ENCODE measurements around the gene TAGLN. TPM values are rescaled to one million over a fixed set of nuclear protein-coding genes. Genes with fewer than 3 reads are reported as not detected.

The TAGLN gene
- total RNA-seq, 1 donor, result 3,614 TPM

GRCh38 chr11:117189941-117190544, 9.1 kb upstream of the TAGLN start:
- H3K36me3 ChIP-seq (ENCODE audit: insufficient read depth, low read length), result peaks cover 71% of the 10 kb centered on the region
- DNase-seq (ENCODE audit: insufficient read length, low spot score, missing footprints), result peak; percentile 44
- H3K79me2 ChIP-seq (ENCODE audit: insufficient read depth, low read length), result no peaks in the 10 kb centered on the region
- no peak overlapping the region for H3K4me3 ChIP-seq (ENCODE audit: insufficient read depth, low read length)
- peaks cover 4% of the 10 kb centered on the region for H4K20me1 ChIP-seq (ENCODE audit: insufficient read depth, low read length)
- no peak overlapping the region for H3K4me2 ChIP-seq (ENCODE audit: insufficient read depth, low read length)
- no peak overlapping the region for H2AFZ ChIP-seq (ENCODE audit: low read length)
- no peak overlapping the region for H3K27ac ChIP-seq (ENCODE audit: low read depth, low read length)
- H3K27me3 ChIP-seq (ENCODE audit: insufficient read depth, low read length), result no peaks in the 10 kb centered on the region
- no peaks in the 10 kb centered on the region for H3K4me1 ChIP-seq (ENCODE audit: insufficient read depth, low read length)
- no peaks in the 10 kb centered on the region for H3K9me3 ChIP-seq (ENCODE audit: low read depth, low read length)
- TF ChIP-seq, protein P1, sequence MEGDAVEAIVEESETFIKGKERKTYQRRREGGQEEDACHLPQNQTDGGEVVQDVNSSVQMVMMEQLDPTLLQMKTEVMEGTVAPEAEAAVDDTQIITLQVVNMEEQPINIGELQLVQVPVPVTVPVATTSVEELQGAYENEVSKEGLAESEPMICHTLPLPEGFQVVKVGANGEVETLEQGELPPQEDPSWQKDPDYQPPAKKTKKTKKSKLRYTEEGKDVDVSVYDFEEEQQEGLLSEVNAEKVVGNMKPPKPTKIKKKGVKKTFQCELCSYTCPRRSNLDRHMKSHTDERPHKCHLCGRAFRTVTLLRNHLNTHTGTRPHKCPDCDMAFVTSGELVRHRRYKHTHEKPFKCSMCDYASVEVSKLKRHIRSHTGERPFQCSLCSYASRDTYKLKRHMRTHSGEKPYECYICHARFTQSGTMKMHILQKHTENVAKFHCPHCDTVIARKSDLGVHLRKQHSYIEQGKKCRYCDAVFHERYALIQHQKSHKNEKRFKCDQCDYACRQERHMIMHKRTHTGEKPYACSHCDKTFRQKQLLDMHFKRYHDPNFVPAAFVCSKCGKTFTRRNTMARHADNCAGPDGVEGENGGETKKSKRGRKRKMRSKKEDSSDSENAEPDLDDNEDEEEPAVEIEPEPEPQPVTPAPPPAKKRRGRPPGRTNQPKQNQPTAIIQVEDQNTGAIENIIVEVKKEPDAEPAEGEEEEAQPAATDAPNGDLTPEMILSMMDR (IDR thresholded peaks at IDR 0.05; ENCODE audit: extremely low read depth, low read depth, low read length), result no peak

DNA sequence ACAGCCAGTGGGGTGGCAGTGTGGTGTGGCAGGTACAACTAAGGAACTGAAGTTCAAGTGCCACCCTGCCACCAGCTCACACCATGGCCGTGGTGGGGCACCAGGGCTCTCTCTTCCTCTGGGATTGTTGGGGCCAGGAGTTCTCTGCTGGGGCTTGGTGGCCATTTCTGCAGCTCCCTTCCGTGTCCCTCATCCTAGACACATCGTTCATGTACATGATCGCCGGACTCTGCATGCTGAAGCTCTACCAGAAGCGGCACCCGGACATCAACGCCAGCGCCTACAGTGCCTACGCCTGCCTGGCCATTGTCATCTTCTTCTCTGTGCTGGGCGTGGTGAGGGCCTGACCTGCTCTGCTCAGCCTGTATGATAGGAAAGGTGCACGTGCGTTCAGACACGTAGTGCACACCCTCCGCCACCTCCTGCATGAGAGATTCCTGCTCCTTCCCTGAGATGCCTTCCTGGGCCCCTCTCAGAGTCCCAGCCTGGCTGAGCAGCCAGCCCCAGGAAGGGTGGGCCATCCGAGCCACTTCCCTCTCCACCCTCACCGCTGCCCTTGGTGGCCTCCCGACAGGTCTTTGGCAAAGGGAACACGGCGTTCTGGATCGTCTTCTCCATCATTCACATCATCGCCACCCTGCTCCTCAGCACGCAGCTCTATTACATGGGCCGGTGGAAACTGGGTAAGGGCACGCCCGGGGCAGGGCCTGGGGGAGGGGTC, 7.3 kb upstream of the TAGLN start:
- Histone ChIP-seq H3K4me2 (ENCODE audit: insufficient read depth, low read length) (no peak overlapping the region), H3K27me3 (ENCODE audit: insufficient read depth, low read length) (no peaks in the 10 kb centered on the region), H3K79me2 (ENCODE audit: insufficient read depth, low read length) (no peaks in the 10 kb centered on the region), H2AFZ (ENCODE audit: low read length) (no peak overlapping the region), H3K9me3 (ENCODE audit: low read depth, low read length) (no peaks in the 10 kb centered on the region), H3K4me3 (ENCODE audit: insufficient read depth, low read length) (no peak overlapping the region), H3K27ac (ENCODE audit: low read depth, low read length) (no peak overlapping the region), H3K4me1 (ENCODE audit: insufficient read depth, low read length) (no peaks in the 10 kb centered on the region), H4K20me1 (ENCODE audit: insufficient read depth, low read length) (peaks cover 4% of the 10 kb centered on the region), H3K36me3 (ENCODE audit: insufficient read depth, low read length) (peaks cover 74% of the 10 kb centered on the region)
- TF ChIP-seq, protein P1 (IDR thresholded peaks at IDR 0.05; ENCODE audit: extremely low read depth, low read depth, low read length), result no peak
- DNase-seq (ENCODE audit: insufficient read length, low spot score, missing footprints), result peak; percentile 53

DNA sequence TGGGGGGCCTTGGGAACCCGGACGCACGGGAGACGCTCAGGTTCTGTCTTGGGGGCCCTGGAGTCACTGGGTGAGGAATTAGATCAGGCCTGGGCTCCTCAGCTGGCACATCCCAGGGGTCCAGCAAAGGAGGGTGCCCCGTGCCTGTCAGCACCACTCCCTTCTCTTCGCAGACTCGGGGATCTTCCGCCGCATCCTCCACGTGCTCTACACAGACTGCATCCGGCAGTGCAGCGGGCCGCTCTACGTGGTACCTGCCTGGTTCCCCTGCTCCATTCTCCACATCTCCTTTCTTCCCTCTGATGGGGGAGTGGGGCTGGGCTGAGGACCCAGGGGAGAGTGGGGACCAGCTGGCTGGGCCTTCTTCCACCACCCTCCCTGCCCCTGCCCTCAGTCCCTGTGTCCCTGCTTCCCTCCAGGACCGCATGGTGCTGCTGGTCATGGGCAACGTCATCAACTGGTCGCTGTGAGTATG, 6.7 kb upstream of the TAGLN start:
- TF ChIP-seq, protein P1 (IDR thresholded peaks at IDR 0.05; ENCODE audit: extremely low read depth, low read depth, low read length), result no peak

More for the DNA sequence above, 6.7 kb upstream of the TAGLN start:
- H4K20me1 ChIP-seq (ENCODE audit: insufficient read depth, low read length), result peaks cover 4% of the 10 kb centered on the region
- H3K4me3 ChIP-seq (ENCODE audit: insufficient read depth, low read length), result no peak overlapping the region
- no peak overlapping the region for H3K4me2 ChIP-seq (ENCODE audit: insufficient read depth, low read length)
- peaks cover 80% of the 10 kb centered on the region for H3K36me3 ChIP-seq (ENCODE audit: insufficient read depth, low read length)
- H3K79me2 ChIP-seq (ENCODE audit: insufficient read depth, low read length), result no peaks in the 10 kb centered on the region
- no peaks in the 10 kb centered on the region for H3K27me3 ChIP-seq (ENCODE audit: insufficient read depth, low read length)
- H2AFZ ChIP-seq (ENCODE audit: low read length), result no peak overlapping the region
- peak; percentile 31 for DNase-seq (ENCODE audit: insufficient read length, low spot score, missing footprints)
- H3K4me1 ChIP-seq (ENCODE audit: insufficient read depth, low read length), result no peaks in the 10 kb centered on the region
- H3K9me3 ChIP-seq (ENCODE audit: low read depth, low read length), result no peaks in the 10 kb centered on the region
- no peak overlapping the region for H3K27ac ChIP-seq (ENCODE audit: low read depth, low read length)

All from osteoblast (primary cell).